ENCODE measurements around the gene STAG2.

- no peak for TF ChIP-seq EZH2 (IDR thresholded peaks at IDR 0.05; ENCODE audit: borderline replicate concordance, low read depth, low read length, poor library complexity, severe bottlenecking)
- TF ChIP-seq, protein P1, sequence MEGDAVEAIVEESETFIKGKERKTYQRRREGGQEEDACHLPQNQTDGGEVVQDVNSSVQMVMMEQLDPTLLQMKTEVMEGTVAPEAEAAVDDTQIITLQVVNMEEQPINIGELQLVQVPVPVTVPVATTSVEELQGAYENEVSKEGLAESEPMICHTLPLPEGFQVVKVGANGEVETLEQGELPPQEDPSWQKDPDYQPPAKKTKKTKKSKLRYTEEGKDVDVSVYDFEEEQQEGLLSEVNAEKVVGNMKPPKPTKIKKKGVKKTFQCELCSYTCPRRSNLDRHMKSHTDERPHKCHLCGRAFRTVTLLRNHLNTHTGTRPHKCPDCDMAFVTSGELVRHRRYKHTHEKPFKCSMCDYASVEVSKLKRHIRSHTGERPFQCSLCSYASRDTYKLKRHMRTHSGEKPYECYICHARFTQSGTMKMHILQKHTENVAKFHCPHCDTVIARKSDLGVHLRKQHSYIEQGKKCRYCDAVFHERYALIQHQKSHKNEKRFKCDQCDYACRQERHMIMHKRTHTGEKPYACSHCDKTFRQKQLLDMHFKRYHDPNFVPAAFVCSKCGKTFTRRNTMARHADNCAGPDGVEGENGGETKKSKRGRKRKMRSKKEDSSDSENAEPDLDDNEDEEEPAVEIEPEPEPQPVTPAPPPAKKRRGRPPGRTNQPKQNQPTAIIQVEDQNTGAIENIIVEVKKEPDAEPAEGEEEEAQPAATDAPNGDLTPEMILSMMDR (conservative IDR thresholded peaks at IDR 0.05; ENCODE audit: low read depth, low read length), result no peak
Measured at GRCh38 chrX:124127496-124127895, 166.0 kb downstream of the STAG2 start.

All from A673 (cell line).